Middle frontal gyrus (tissue), 1 donor: ENCODE data around the gene TNFSF15.

Experiments
- DNase-seq: peaks from one replicate; pipeline ENCODE4 v3.0.0-alpha.2; 2015; ENCODE audit warnings: low spot score; ENCODE audit errors: extremely low spot score

Gene TNFSF15

DNA sequence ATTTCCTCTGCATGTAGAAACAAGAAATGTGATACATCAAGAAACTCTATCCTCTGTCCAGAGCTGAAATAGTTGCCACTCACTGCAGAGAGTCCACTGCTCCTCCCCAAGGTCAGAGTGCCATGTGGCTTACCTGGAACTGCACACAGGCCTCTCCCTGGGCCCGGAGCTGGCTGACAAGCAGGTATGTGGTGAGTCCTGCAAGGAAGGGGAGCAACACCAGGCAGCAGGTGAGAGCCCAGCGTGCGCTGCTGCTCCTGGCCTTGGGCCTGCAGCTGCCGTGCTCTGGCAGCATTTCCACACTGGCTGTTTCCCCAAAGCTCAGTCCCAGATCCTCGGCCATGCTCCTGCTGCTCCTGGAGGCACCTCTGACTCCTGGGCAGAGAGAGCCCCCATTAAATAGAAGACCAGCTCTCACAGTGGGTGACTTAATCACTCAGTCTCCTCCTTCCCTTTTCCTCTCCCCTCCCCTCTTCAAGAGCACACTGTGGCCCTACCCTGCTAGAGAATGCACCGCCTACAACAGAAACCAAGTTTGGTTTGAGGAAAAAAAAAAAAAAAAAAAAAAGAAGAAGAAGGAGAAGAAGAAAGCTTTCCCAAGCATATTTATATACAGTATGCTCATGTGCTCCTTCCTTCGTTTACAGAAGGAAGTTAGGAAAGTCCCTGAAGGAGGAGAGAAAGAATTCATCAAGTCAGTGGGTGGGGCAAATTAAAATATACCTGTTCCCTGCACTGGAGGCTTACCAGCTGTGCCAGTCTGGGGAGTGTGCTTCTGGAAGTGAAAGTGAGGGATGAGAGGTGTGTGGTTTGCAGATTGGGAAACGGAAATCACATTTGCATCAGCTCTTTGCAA, at the start of gene TNFSF15:
Gene TNFSF15 (minus strand): TSS at position 370 of the 856 bp plus-strand sequence. CDS start 27 bp downstream, at position 343.
- no peak for DNase-seq

GRCh38 chr9:114855488-114855887, 49.6 kb upstream of the TNFSF15 start:
- no peak for DNase-seq

GRCh38 chr9:114854736-114855355, 49.0 kb upstream of the TNFSF15 start:
- DNase-seq, result no peak

GRCh38 chr9:114853071-114853855, 47.4 kb upstream of the TNFSF15 start:
- DNase-seq, result no peak

DNA sequence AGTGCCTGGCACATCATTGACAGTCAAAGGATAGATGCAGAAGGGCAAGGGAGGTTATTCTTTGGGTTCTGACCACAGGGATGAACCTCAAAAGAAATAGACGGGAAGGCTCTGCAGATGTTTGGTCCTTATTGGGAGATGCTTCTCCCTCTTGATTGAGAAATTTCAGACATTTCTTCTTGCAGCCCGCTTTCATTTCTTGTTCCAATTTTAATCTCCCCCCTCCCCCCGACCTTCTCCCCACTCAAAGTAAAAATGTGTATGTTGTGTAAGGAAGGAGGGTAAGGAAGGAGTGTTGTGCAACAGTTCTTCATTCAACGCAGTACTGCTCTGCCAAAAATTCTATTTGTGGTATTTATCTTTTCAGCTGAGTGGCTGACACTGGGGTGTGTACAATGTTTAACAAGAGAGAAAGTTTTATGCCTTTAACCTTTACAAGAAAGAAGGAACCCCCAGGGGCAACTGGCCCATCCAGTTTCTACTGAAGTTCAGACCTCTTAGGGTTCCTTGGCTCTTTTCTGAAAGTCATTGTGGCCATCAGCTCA, 46.3 kb upstream of the TNFSF15 start:
- DNase-seq, result no peak

- DNase-seq, result no peak
Observed at GRCh38 chr9:114851306-114851705, 45.5 kb upstream of the TNFSF15 start.

DNA sequence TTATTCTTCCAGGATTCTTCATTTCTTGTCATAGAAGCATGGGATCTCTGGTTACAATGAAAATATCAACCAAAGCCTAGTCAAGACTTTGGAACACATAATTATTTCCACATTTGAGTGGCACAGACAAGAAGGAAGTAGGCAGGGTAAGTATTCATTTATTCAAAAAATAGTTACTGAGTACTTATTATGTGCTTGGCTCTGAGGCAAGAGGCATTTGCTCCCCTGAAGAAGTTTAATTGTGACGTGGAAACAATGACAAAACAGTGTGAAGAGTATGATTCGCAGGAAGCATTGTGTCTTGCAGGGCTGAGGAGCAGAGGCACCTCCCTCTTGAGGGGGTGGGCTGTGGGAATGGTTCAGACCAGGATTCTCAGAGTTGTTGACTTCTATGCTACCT, 45.0 kb upstream of the TNFSF15 start:
- DNase-seq, result no peak

DNA sequence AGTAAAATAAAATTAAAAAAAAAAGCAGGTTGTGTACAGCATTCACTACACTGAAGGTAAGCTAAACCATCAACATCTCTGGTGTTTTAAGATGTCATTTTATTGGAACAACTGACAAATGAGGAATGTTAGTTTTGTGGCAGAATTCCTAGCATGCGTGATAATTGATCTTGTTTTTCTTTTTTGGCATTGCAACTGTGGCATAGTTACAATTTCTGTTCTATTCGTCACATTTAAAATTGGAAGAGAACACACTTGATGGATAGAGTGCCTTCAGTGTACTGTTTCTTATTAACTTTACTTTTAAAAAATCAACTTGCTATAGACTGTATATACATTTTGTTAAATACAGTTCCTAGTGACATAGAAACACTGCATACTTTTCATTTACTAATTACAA, 43.6 kb upstream of the TNFSF15 start:
- DNase-seq, result no peak

GRCh38 chr9:114847492-114848417, 41.9 kb upstream of the TNFSF15 start:
- DNase-seq, result no peak

- no peak for DNase-seq
Observed at GRCh38 chr9:114845373-114845772, 39.5 kb upstream of the TNFSF15 start.

DNA sequence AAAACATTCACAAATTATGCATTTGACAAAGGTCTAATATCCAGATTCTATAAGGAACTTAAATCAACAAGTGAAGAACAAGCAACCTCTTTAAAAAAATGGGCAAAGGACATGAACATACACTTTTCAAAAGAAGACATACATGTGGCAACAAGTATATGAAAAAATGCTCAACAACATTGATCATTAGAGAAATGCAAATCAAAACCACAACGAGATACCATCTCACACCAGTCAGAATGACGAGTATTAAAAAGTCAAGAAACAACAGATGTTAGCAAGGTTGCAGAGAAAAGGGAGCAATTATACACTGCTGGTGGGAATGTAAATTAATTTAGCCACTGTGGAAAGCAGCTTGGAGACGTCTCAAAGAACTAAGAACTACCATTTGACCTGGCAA, 38.9 kb upstream of the TNFSF15 start:
- DNase-seq, result no peak

DNA sequence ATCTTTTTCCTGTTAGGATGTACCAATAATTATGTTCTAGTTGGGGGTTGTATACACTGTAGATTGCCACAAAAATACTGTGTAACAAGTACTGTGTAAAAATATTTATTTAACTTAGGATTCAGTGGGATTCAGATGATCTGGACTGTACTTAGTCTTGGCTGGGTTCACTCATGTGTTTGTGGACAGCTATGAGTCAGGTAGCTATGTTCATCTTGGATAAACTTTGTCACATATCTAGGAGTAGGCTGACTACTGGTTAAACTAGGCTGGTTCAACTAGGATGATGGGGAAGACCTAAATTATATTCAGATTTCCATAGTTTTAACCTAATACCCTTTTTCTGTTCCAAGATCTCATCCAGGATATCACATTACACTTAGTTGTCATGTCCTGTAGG, 32.1 kb upstream of the TNFSF15 start:
- no peak for DNase-seq

DNA sequence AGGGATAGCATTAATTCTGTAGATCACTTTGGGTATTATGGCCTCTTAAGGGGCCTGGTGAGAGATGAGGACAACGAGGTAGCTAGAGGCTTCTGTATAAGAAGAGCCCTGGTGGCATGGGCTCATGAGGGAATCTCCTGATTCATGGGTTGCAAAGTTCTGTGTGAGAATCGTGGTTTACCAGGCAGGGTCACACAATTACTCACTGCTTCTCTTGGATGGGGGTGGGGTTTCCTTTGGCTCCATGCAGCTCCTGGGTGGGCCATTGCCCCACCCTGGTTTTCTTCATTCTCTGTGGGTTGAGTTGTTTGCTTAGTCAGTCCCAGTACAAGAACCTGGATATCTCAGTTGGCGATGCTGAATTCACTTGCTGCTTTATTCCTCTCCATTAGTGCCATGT, 30.9 kb upstream of the TNFSF15 start:
- no peak for DNase-seq

GRCh38 chr9:114834386-114834785, 28.5 kb upstream of the TNFSF15 start:
- no peak for DNase-seq

GRCh38 chr9:114830546-114830945, 24.7 kb upstream of the TNFSF15 start:
- DNase-seq, result no peak

DNA sequence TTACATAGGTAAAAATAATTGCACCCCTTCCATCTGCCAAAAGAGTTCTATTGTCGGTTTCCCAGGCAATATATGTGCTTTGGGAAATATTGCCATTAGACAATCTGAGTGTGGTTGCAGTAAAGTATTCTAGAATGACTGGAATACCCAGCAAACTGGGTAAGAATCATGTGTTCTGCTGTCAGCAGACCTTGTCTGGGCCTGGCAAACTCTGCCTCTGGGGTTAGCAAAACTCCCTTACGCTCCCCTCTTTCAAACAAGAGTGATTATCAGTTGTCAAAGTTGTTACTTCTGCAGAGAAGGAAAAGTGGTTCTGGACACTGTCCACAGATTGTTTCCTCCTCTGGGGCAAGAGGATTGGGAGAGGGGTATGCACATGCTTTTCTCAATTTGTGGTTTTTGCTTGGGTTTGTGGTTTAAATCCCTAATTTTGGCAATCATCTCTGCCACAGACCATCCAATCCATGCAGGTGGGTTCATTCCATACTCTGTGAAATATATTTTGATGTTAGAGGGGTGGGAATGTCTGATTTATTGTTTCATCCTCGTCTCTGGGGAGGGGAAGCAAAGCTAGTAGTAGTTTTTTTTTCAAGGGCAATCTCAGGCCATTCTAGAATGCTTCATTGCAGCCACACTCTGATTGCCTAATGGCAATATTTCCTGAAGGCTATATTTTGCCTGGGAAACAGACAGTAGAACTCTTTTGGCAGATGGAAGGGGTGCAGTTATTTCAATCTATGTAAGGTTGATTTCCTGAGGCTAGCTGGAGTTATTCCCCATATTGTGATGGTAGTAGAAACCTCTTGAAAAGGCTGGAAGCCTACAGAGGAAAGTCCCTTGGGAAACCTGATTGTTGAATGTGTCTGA, 24.0 kb upstream of the TNFSF15 start:
- DNase-seq, result no peak

- DNase-seq, result no peak
Observed at GRCh38 chr9:114828303-114828650, 22.4 kb upstream of the TNFSF15 start.

- no peak for DNase-seq
Observed at GRCh38 chr9:114827641-114828302, 21.9 kb upstream of the TNFSF15 start.

DNA sequence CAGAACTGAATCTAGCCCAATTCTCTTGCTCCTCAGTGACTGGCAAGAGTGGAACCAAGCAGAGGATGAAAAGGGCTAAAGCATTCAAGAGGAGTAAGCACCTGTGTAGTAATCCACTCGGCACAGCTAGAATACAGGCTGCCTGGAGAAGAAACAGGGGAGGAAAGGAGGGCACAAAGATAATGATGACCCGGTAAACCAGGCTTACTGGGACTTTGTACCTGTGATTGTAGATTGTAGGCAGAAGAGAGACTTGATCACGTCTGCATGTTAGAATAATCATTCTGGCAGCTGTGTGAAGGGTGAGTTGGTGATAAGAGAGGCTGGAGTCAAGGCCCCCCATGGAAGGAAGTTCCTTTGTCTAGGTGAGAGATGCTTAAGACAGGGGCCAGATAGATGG, 20.6 kb upstream of the TNFSF15 start:
- no peak for DNase-seq
